BLaER1 (cell line): ENCODE measurements around the gene FXR2.
A peak's percentile ranks its signal among the peaks of the same experiment; 100 is the strongest.

ENCODE experiments used
- H3K27ac ChIP-seq: shearing (Covaris generic); formaldehyde crosslinking; 2 replicates; pipeline ENCODE4 v1.8.1; 2022
- H3K27me3 ChIP-seq: shearing (Covaris generic); formaldehyde crosslinking; 2 replicates; pipeline ENCODE4 v1.8.1; 2022
- H3K36me3 ChIP-seq: shearing (Covaris generic); formaldehyde crosslinking; 2 replicates; pipeline ENCODE4 v1.8.1; 2022
- H3K4me1 ChIP-seq: shearing (Covaris generic); formaldehyde crosslinking; 2 replicates; pipeline ENCODE4 v1.8.1; 2022
- H3K4me2 ChIP-seq: shearing (Covaris generic); formaldehyde crosslinking; 2 replicates; pipeline ENCODE4 v1.8.1; 2022
- H3K4me3 ChIP-seq: shearing (Covaris generic); formaldehyde crosslinking; 2 replicates; pipeline ENCODE4 v1.8.1; 2022
- H3K9ac ChIP-seq: shearing (Covaris generic); formaldehyde crosslinking; 2 replicates; pipeline ENCODE4 v1.8.1; 2022
- H3K9me3 ChIP-seq: shearing (Covaris generic); formaldehyde crosslinking; 2 replicates; pipeline ENCODE4 v1.8.1; 2022
- H4K20me1 ChIP-seq: shearing (Covaris generic); formaldehyde crosslinking; 2 replicates; pipeline ENCODE4 v1.8.1; 2022
- Cebpa-rat ChIP-seq: shearing (Covaris generic); IDR thresholded peaks from 2 replicates; pipeline ENCODE4 v1.8.1; 2022

Gene FXR2

GRCh38 chr17:7561028-7561575, 53.6 kb downstream of the FXR2 start:
- no peaks in the 10 kb centered on the region for H3K9me3 ChIP-seq
- peak overlapping the region; percentile 94 for H3K4me3 ChIP-seq
- H3K4me1 ChIP-seq, result peaks cover 62% of the 10 kb centered on the region
- H3K27ac ChIP-seq, result peak overlapping the region; percentile 94
- TF ChIP-seq Cebpa-rat, result no peak
- no peaks in the 10 kb centered on the region for H3K27me3 ChIP-seq
- H4K20me1 ChIP-seq, result peaks cover 27% of the 10 kb centered on the region
- peak overlapping the region; percentile 100 for H3K4me2 ChIP-seq
- peaks cover 31% of the 10 kb centered on the region for H3K36me3 ChIP-seq
- peak overlapping the region; percentile 96 for H3K9ac ChIP-seq

GRCh38 chr17:7560172-7561027, 54.3 kb downstream of the FXR2 start:
- peak overlapping the region; percentile 94 for H3K4me3 ChIP-seq
- H3K9me3 ChIP-seq, result no peaks in the 10 kb centered on the region
- H3K36me3 ChIP-seq, result peaks cover 24% of the 10 kb centered on the region
- peak overlapping the region; percentile 94 for H3K27ac ChIP-seq
- H4K20me1 ChIP-seq, result peaks cover 26% of the 10 kb centered on the region
- peak overlapping the region; percentile 96 for H3K9ac ChIP-seq
- H3K4me1 ChIP-seq, result peaks cover 62% of the 10 kb centered on the region
- H3K27me3 ChIP-seq, result no peaks in the 10 kb centered on the region
- H3K4me2 ChIP-seq, result peak overlapping the region; percentile 100
- no peak for TF ChIP-seq Cebpa-rat

GRCh38 chr17:7559320-7560171, 55.2 kb downstream of the FXR2 start:
- Histone ChIP-seq H3K9ac (peak overlapping the region; percentile 96), H4K20me1 (peaks cover 18% of the 10 kb centered on the region), H3K4me2 (peak overlapping the region; percentile 100), H3K9me3 (no peaks in the 10 kb centered on the region), H3K4me1 (peaks cover 62% of the 10 kb centered on the region), H3K36me3 (peaks cover 15% of the 10 kb centered on the region), H3K27ac (peak overlapping the region; percentile 94), H3K27me3 (no peaks in the 10 kb centered on the region), H3K4me3 (peak overlapping the region; percentile 94)
- no peak for TF ChIP-seq Cebpa-rat

- TF ChIP-seq Cebpa-rat, result peak; percentile 74; the same call in 1 of the 2 replicates
- Histone ChIP-seq H3K4me2 (peak within 1 kb of the TSS; percentile 100), H3K27me3 (no peaks in the 10 kb centered on the region), H3K4me1 (peaks cover 59% of the 10 kb centered on the region), H3K9me3 (no peaks in the 10 kb centered on the region), H3K4me3 (peak within 1 kb of the TSS; percentile 94), H3K36me3 (peaks cover 7% of the 10 kb centered on the region), H3K27ac (peak within 1 kb of the TSS; percentile 94), H4K20me1 (peaks cover 10% of the 10 kb centered on the region), H3K9ac (peak within 1 kb of the TSS; percentile 96)
Measured at GRCh38 chr17:7558544-7559319, 56.0 kb downstream of the FXR2 start, which contains the start of gene TNFSF13. Gene TNFSF13, plus strand, starts transcription at chr17:7558750. Its CDS starts 290 bp downstream, at chr17:7559040.

GRCh38 chr17:7557775-7558543, 56.7 kb downstream of the FXR2 start:
- Histone ChIP-seq H3K36me3 (0 out of 2 replicates have a peak, but pooled peaks cover under 1% of the 10 kb centered on the region), H3K4me2 (peak overlapping the region; percentile 100), H4K20me1 (peaks cover 8% of the 10 kb centered on the region; the same call in 1 of the 2 replicates), H3K9ac (peak overlapping the region; percentile 96), H3K27me3 (no peaks in the 10 kb centered on the region), H3K27ac (peak overlapping the region; percentile 94), H3K4me1 (peaks cover 60% of the 10 kb centered on the region), H3K9me3 (no peaks in the 10 kb centered on the region), H3K4me3 (peak overlapping the region; percentile 94)
- no peak for TF ChIP-seq Cebpa-rat

GRCh38 chr17:7557147-7557764, 57.4 kb downstream of the FXR2 start:
- H3K27me3 ChIP-seq, result no peaks in the 10 kb centered on the region
- no peaks in the 10 kb centered on the region for H3K36me3 ChIP-seq
- H4K20me1 ChIP-seq, result peaks cover under 1% of the 10 kb centered on the region; the same call in 1 of the 2 replicates
- peak overlapping the region; percentile 94 for H3K27ac ChIP-seq
- H3K4me2 ChIP-seq, result peak overlapping the region; percentile 100
- H3K9ac ChIP-seq, result peak overlapping the region; percentile 96; the same call in 1 of the 2 replicates
- no peak overlapping the region for H3K4me3 ChIP-seq
- no peaks in the 10 kb centered on the region for H3K9me3 ChIP-seq
- TF ChIP-seq Cebpa-rat, result no peak
- H3K4me1 ChIP-seq, result peaks cover 60% of the 10 kb centered on the region

GRCh38 chr17:7556627-7557026, 58.1 kb downstream of the FXR2 start:
- Histone ChIP-seq H3K9me3 (no peaks in the 10 kb centered on the region), H3K36me3 (no peaks in the 10 kb centered on the region), H3K4me1 (peaks cover 66% of the 10 kb centered on the region), H3K27ac (no peak overlapping the region), H3K4me3 (no peak overlapping the region), H3K27me3 (no peaks in the 10 kb centered on the region), H3K9ac (no peak overlapping the region), H4K20me1 (no peaks in the 10 kb centered on the region), H3K4me2 (no peak overlapping the region)
- TF ChIP-seq Cebpa-rat, result no peak

- no peak overlapping the region for H3K9ac ChIP-seq
- no peak overlapping the region for H3K27ac ChIP-seq
- H3K4me3 ChIP-seq, result no peak overlapping the region
- peaks cover 73% of the 10 kb centered on the region for H3K4me1 ChIP-seq
- H3K36me3 ChIP-seq, result no peaks in the 10 kb centered on the region
- H3K4me2 ChIP-seq, result no peak overlapping the region
- no peaks in the 10 kb centered on the region for H4K20me1 ChIP-seq
- TF ChIP-seq Cebpa-rat, result no peak
- H3K27me3 ChIP-seq, result no peaks in the 10 kb centered on the region
- H3K9me3 ChIP-seq, result no peaks in the 10 kb centered on the region
Measured at GRCh38 chr17:7555320-7555948, 59.3 kb downstream of the FXR2 start.
